Limb (tissue), 2 donors: ENCODE results near the gene MALSU1.
A peak's percentile ranks its signal among the peaks of the same experiment; 100 is the strongest.

ENCODE experiments used
- DNase-seq, 2 donors: peaks; one replicate each; pipeline ENCODE4 v3.0.0-alpha.2; 2016; ENCODE audit errors: extremely low spot score in 2 of 2

The MALSU1 gene

GRCh38 chr7:23298885-23299769 lies at the start of gene MALSU1:
TSS of gene MALSU1 (plus strand) at chr7:23299339. CDS start at chr7:23299353, 14 bp downstream.
- peak; percentile 96 to 99 for DNase-seq

- no peak for DNase-seq
Measured at GRCh38 chr7:23249486-23249885, 49.7 kb upstream of the MALSU1 start.

- DNase-seq: no peak
Measured at GRCh38 chr7:23254051-23254681, 45.0 kb upstream of the MALSU1 start.

DNA sequence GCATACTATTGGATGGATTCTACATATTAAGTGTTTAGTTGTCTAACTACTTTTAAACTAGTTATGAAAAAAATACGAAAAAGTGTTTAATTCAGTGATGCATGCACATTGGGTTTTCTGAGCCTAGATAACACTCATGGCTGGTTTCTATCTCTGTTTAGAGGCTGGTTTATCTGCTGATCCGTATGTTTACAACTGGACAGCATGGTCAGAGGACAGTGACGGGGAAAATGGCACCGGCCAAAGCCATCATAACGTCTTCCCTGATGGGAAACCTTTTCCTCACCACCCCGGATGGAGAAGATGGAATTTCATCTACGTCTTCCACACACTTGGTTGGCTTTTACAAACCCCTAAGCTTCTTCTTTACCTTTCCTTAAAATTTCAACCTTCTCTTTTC lies 42.4 kb upstream of the MALSU1 start:
- no peak for DNase-seq

DNA sequence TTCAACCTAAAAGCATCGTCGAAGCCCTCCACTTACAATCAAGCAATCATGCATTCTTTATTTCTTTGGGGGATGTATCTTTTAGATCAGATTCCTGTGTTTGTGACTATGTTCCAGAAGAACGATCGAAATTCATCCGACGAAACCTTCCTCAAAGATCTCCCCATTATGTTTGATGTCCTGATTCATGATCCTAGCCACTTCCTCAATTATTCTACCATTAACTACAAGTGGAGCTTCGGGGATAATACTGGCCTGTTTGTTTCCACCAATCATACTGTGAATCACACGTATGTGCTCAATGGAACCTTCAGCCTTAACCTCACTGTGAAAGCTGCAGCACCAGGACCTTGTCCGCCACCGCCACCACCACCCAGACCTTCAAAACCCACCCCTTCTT lies 38.8 kb upstream of the MALSU1 start:
- DNase-seq: no peak

GRCh38 chr7:23261843-23262452 lies 37.2 kb upstream of the MALSU1 start:
- DNase-seq: peak; percentile 50 to 60

DNA sequence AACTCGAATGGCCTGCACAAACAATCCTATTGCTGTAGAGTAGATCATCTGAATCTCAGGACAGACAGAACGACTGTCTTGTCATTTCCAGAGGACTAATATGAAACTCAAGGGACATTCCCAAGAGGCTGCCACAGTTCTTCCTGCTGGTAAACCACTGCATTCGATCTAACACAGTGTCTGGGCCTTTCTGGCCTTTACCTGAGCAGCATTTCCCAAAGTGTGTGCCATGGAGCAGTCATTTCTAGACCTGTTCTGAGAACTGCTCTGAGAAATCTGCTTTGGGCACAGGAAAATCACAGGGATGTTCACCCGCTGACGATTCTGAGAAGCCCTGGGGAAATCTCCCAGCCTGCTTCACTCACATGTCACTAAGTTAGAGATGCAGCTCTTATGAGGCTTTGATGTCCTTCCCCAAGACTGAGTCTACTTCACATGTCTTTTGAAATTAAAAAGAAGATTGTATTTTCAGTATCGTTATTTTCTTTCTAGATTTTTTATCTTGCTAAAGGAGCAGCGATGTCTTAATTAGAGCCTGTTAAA lies 34.2 kb upstream of the MALSU1 start:
- no peak for DNase-seq

DNA sequence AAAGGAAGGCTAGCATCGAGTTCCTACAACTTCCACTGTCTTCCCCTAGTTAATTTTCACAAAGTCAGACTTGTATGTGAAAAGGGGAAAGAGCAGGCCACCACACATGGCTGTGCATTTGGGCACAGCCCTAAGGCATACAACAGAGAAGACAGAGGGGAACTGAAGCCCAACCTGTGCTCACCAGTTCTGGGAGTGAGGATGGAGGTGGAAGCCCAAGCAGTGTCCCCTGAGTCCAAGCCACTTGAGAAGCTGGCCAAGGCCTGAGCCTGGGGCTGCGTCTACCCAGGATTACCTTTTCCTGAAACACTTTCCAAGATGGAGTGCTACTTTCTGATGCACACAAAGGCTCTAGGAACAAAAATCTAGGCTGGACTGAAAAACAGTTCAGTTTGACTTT lies 32.2 kb upstream of the MALSU1 start:
- no peak for DNase-seq

- no peak for DNase-seq
Measured at GRCh38 chr7:23267357-23267756, 31.8 kb upstream of the MALSU1 start.

- DNase-seq: no peak
Measured at GRCh38 chr7:23268167-23268566, 31.0 kb upstream of the MALSU1 start.

DNA sequence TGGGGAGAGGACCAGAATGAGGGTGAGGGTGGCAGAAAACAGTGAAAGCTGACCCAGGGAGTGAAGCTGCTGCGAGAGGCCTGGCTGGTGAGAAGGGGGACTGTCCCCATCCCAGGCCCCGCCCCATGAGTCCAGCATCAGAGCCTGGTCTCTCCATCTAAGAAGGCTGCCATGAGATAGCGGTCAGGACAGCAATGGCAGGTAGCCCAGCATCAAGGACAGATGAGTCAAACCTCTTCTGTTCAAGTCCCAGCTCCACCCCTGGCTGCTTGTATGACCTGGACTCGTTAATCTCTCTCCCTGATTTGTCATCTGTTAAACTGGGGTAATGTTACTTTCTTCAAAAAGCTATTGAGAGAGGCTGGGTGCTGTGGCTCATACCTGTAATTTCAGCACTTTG lies 30.4 kb upstream of the MALSU1 start:
- no peak for DNase-seq

DNA sequence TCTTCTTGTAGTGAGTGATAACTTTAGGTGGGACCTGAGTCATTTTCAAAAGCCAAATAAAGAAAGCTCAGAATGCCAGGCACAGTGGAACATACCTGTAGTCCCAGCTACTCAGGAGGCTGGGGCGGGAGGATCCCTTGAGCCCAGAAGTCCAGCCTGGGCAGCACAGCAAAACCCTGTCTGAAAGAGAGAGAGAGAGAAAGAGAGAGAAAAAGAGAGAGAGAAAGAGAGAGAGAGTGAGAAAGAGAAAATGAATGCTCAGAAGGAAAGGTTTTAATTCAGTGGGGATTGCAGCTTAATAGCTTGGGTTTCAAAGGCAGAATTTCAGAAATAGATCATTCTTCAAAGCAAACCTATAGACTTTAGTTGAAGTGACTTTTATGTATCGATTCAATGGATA lies 26.9 kb upstream of the MALSU1 start:
- no peak for DNase-seq

GRCh38 chr7:23273141-23273599 lies 26.0 kb upstream of the MALSU1 start:
- peak; percentile 49 to 79 for DNase-seq

DNA sequence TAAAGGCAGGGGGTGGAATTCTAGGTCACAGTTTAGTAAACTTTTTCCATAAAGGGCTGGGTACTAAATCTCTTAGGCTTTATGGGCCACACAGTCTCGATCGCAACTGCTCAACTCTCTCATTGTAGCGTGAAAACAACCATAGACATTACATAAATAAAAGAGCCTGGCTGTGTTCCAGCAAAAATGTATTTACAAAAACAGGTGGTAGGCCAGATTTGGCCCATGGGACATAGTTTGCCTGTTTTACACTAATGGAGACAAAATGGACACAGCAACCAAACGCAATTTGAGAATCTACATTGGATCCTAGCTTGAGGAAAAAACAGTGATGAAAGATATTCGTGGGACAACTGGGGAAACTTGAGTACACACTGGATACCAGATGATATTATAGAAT lies 23.2 kb upstream of the MALSU1 start:
- peak in 1 of 2 donors; percentile 54 for DNase-seq

DNA sequence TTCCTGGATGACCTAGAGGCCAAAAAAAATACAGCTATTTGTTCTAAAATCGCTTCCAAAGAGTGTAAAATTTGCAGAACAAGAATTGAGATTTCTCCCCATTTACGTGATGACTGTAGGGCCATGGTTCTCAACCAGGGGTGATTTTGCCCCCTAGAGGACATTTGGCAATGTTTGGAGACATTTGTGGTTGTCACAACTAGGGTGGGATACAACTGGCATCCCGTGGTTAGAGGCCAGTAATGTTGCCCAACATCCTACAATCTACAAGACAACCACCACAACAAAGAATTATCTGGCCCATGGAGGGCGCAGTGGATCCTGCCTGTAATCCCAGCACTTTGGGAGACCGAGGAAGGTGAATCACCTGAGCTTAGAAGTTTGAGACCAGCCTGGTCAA lies 22.8 kb upstream of the MALSU1 start:
- DNase-seq: no peak

DNA sequence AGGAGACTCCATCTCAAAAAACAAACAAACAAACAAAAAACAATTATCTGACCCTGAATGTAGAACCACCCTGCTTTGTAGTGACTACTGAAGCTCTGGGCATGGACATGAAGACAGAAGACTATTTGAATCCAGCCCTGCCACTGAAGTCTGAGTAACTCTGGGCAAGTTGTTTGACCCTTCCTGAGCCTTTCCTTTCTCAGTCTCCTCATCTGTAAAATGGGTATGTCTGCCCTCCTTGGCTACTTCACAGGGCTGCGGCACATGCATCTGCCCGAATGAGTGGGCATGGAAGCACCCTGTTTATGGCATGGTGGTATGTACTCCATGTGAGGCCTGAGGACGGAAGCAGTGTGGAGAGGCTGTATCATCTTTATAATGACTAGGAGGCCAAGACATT lies 22.2 kb upstream of the MALSU1 start:
- DNase-seq: no peak

DNA sequence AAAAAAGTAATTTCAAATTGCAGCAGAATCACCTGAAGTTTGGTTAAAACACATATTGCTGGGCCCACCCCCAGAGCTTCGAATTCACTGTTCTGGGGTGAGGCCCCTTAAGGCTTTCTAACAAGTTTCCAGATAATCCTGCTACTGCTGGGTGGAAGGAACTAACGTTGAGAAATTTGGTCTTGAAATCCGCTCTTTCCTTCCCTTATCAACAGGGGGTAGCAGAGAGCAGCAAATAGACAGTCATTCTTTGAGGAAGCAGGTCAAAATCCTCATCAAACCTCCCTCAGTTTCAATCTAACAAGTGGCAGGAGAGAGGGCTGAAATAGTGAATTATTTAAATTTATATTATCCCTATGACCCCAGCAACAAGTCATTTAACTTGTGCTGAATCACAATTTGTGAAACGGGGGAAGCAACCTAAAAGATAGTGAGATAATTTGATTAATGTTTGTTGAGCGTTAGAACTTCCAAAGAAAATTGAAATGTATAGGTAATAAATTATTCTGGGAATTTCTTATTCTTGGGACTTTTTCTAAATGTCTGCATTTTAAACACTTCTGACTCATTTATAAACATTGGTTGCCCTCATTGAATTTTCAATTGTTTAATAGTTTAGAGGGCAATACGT lies 21.7 kb upstream of the MALSU1 start:
- peak in 1 of 2 donors; percentile 76 for DNase-seq

DNA sequence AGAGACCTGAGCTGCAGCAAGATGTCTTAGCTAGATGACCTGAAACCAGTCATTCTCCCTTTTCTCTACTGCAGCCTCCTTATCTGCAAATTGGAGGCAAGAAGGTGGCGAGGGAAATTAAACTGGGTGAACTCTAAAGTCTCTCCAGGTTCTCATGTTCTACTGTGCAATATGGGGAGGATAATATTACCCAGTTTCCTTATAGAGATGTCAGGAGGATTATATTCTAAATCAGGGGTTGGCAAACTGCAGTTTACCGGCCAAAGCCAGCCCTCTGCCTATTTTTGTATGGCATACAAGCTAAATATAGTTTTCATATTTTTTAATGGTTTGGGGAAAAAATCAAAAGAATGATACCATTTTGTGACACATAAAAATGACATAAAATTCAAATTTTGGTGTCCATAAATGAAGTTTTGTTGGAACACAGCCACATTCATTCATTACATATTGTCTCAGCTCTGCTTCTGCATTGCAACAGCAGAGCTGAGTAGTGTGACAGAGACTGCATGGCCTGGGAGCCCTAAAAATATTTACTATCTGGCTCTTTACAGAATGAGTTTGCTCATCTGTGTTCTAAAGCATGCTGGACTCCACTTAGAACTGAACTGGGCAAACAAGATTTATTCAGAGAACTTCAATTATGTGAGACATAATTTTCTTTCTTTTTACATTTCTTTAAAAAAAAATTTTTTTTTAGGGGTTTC lies 19.2 kb upstream of the MALSU1 start:
- DNase-seq: no peak

GRCh38 chr7:23283086-23283485 lies 16.1 kb upstream of the MALSU1 start:
- DNase-seq: no peak

GRCh38 chr7:23284871-23285270 lies 14.3 kb upstream of the MALSU1 start:
- DNase-seq: no peak
